GM18526 (cell line): ENCODE results near the gene JCAD.

Experiments
- POLR2A ChIP-seq: IDR thresholded peaks from 3 replicates; pipeline ENCODE4 v1.6.1; 2011; ENCODE audit not compliant: insufficient read length; ENCODE audit errors: extremely low read depth

The JCAD gene

DNA sequence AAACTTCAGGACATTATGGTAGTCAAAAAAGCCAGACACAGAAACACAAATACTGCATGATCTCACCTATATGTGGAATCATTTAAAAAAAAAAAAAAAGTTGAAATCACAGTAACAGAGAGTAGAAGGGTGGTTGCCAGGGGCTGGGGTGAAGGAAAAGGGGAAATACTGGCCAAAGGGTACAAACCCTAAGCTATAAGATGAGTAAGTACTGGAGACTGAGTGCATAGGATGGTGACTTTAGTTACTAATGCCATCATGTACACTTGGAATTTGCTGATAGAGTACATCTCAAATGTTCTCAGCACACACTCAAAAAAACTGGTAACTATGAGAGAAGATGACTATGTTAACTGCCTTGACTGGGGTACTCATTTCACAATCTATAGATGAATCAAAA is 39.9 kb downstream of the JCAD start:
- no peak for TF ChIP-seq POLR2A

DNA sequence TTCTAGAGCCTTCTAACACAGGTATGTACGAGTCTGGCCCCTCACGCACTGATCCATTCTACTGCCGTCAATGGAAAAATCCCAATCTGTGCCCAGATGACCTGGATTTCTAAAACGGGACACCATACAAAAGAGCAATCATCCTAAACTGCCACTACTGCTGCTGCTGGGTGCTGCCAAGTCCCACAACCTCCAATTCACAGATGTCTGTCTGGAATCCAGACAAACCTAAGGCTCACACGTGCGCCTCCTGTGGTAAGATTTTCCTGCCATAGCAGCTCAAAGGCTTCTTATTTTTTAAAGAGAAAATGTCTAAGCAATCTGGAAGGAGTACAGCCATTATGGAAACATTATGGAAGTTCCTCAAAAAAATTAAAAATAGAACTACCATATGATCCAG is 40.9 kb downstream of the JCAD start:
- TF ChIP-seq POLR2A, result no peak

DNA sequence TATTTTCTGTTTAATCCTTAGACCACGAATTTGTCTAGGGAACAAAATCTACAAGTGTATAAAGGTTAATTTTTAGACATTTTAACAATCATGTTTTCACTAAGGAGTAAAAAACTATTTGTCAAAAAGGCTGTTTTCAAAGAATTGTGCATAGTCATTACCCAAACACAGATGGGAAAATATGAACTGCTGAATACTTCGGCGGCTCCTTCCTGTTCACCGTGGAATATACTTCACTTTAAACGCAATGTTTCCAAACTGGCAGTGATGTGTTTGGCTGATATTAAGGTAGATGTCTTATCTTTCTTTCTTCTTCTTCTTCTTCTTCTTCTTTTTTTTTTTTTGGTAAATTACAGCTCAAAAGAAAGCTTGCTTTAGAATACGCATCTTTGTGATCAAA is 41.4 kb downstream of the JCAD start:
- TF ChIP-seq POLR2A, result no peak

DNA sequence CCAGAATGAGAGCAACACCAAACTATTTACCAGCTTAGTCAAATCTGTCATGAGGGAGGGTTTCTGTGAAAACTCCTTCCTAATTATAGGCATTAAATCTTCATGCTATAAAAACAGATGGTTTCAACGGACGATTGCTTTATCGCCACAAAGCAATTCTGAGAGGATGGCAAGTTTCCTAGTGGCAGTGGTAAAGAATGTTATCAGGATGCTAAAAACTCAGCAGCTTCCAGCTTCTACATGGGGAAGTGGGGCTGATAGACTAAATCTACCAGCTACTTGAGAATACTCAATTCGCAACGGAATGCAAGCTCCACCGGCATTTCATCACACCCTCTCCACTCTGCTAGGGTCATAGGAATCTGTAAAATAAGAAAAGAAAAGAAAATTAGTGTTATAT is 41.8 kb downstream of the JCAD start:
- TF ChIP-seq POLR2A, result no peak

DNA sequence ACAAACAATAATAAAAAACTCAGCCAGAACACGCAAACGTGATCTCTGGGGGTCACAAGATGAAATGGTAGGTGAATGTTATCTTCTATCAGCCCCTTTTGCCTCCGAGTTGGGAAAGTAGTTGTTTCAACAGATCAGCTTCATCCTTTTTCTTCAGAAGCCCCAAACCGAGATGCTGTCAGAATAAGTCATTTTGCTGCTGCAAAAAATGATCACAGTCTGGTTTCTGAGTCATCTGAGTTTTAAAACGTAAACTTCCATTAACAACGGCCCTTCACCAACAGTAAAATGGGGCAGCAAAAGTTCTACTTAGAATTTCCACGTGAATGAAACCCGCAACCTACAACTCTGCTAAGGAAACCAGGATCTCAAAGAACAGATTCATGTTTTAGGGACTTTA is 44.9 kb downstream of the JCAD start:
- no peak for TF ChIP-seq POLR2A

DNA sequence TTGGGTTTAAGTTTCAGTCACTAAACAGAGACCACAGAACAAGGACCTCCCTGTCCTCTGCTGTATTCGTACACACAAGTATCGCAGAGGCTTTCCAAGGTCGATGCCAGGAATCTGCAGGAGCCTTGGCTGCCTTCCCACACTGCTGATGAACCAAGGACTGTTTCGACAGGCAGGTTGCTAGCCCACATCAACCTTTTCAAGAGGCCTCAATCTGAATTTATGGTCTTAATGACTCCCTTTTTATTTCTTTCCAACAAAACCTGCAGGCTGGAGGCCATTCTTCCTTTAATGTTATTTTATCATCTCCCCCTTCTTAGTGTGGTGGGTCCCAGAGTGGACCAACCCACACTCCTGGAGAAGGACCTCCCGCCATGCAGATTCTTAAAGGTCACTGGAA is 45.6 kb downstream of the JCAD start:
- TF ChIP-seq POLR2A, result no peak

DNA sequence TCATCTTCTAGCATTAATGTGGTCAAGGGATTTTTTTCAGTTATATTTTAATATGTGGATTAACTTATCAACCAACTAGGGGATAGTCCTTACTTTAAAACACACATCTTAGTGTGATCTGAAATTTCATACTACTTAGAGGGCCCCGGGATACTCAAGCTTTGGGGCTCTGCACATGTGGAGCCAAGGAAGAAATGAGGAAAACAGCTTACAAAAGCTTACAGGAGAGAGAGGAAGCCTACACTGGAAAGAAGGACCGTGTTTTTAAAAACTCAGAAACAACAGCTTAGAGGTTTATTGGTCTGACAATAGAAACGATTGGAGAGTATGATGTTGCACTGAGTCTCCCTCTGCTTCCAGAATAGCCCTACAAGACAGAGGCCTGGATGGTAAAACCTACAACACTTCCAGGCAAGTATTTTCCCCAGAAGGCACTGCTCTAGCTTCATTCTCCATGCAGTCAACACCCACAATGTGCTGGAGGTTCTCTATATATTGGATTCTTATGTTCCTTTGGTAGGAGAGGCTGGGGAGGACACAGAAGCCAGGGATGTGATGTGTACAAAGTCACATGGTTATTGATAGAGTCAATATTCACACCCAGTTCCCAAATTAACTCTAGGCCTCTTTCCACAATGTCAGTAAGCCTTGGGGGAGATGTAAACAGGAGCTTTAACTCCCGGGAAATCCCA is 47.3 kb downstream of the JCAD start:
- TF ChIP-seq POLR2A, result no peak

DNA sequence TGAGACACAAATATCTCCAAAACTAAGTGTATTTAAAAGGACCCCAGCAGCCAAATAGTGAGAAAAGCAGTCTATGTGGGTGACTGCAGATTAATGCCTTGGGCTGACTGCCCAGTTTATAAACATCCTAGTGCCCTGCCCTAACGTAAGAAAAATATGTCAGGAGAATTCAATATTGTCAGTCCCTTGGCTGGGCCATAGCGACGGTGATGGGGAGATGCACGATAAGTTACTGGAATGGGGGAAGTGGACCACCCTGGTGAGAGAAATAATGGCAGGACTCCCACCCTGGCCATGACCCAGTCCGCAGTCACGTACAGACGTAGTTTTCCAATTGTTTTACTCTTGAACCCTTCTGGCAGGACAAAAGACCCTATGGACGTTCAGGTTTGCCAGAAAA is 48.0 kb downstream of the JCAD start:
- no peak for TF ChIP-seq POLR2A

DNA sequence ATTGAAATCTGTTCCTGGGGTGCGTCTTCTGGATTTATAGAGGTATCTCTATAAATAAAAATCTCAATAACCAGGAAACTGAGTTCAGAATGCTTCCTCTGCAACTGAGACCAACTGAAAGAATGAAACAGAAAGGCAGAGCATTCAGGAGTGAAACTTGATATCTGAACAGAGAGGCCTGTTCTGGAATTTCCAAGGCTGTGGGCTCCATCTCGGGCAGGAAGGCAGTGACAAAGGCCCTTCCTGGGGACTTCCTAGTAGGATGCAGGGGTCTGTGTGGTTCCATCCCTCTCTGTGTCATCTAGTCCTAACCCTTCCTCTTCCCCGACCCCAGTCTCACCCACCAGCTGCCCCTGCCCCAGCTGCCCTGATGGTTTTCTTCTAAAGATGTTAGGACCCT is 52.0 kb downstream of the JCAD start:
- TF ChIP-seq POLR2A, result no peak

DNA sequence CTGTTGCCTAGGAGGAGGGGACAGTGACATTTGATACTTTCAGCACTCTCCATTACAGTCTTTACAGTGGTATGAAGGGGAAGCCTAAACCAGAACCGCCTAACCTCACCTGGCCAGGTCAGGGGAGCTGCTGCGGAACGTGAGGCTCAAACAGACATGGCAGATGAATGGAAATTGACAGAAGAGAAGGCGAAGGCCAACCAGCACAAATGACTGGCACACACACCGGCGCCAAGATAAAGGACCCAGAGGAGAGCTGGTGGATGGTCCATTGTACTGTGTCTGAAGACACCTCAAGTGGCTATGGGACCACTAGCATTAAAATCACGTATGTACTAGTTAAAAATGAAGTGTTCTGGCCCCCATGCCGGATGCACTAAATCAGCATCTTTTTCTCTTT is 53.0 kb downstream of the JCAD start:
- no peak for TF ChIP-seq POLR2A

DNA sequence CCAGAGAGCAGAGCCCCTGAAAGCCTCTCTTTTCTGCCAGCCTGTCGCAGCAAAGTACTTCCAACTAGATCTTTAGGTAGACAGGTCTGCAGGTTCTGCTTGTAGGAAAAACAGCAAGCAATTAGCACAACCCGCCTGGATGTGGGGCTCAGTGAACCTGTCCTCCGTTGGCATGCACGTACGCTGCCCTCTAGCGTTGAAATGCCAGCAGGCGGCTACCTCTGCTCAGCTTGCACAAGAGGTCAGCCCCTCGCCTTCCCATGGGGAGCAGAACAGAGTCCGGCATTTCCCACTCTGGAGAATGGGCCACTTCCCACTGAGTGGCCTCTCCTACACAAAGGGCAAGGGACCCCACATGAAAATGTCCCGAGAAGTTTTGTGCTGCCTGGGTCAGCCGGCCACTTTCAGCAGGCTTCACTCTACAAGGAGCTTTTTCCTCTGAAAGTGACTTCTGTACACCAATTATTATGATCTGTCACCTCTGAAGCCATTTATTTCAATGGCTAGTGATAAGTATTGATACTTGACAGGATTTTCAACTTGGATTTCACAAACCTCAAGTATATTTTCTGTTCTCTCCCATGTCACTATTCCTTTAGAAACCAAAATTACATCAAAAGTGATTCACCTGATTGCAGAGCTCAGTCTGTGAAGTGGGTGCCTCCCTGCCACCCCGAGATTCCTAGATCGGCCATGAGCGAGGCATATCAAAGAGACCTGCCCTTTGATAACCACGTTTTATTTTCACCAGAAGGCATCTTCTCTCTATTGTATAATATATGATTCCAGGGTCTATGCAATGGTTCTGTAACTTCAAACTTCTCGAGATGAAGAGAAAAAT is 56.7 kb downstream of the JCAD start:
- no peak for TF ChIP-seq POLR2A

DNA sequence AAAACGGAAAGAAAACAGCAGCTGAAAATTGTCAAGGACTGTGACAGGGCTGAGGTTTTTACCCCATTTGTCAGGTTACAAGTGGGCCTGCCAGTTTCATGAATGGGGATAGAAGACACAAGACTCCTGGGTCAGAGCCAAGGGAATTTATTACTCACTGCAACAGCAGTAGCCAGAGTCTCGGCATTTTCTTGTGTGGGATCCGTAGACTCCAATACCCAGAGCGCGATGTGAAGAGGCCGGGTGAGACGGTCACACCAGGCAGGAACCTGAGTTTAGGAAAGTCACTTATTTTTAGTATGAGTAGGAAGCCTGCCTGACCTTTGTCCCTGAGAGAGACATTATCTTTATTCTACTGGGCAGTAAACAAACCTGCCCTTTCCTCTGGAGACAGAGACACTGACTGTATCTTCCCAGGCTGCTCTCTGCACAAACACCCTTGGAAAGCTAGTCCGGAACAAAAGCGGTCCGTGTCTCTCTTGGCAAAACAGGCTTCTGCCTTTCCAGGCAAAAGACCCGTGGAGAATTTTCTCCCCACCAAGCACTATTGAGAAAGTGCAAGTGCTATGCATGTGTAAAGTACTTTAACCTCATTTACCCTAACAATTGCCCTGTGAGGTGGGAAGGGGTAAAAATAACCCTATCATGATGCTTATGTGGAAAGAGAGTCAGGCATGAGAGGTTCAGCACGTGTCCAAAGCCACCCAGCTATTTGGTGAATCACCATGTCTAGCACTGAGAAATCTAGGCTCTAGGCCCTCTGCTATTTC is 58.4 kb downstream of the JCAD start:
- no peak for TF ChIP-seq POLR2A

DNA sequence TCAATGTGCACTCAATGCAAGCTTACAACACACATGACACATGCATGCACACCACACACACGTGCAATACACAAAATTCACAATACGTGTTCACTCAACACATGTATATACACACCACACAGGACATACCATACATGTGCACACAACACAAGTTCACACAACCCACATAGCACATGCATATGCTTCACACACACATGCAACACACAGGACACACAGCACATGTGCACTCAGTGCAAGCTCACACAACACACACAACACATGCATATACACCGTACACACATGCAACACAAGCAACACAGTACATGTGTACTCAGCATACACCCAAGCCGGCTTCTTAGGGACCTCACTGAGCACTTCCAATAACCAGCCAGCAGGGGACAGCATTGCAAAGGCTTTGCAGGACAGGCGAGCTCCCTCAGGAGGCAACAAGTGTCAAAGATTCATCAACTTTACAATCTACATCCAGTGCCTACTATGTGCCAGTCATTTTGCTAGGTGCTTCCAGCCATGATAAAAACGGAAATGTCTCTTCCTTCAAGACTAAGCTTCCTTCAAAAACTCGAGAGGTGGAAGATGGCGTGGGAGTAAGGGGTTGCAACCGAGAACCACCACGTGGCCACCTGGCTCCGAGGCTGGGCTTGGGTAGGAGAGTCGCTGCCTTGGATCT is 61.1 kb downstream of the JCAD start:
- TF ChIP-seq POLR2A, result no peak

DNA sequence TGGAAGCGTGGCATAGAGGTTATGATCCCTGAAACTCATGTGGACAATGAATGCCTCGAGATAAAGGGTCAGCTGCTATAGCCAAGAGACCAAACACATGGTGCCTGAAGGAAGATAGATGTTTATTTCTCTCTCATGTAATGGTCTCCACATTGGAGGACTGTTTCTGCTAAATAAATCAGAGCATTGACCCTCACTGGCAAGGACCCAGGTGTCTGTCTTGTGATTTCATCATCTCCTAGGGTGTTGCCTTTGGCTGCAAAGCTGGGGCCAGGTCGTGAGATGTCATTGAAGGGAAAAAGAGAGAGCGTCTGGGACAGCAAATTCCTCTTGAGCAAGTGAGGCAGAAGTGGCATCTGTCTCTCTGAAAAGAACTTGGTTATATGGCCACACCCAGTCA is 64.6 kb downstream of the JCAD start:
- TF ChIP-seq POLR2A, result no peak

DNA sequence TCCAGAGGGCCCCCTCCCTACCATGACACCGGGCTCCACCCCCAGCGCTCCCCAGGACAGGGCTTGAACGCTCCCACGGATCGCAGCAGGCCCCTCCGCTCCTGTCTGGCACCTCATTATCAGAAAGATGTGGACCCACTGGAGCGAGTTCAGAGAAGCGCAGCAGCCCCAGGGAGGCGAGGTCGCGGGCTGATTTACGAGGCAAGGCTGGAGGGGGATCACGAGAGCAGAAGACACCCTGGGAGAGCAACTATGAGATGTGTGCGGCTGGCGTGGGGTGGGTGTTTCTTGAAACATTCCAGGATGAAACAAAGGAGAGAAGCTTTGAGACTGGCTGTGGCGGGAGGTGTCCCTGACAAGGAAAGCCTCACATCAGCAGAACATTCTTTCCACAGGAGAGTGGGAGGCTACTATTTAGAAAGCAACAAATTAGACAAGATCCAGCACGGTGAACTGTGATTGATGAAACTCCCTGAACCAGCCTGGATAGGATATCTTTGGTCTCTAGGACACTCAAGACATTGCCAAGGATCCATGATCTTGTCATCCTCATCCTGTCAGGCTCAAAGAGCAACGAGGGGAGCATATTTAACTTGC is 66.0 kb downstream of the JCAD start:
- TF ChIP-seq POLR2A, result no peak
